HEK293 (cell line): Measurements from ENCODE around the gene PDE9A.

ENCODE experiments used
- CTCF ChIA-PET: fragments of 350-600 bp; formaldehyde crosslinking; extraction: SDS; loops from one replicate; lab custom pipeline; 2021; ENCODE audit warnings: antibody characterized with exemption; lab: Yijun Ruan, JAX
- POLR2A ChIA-PET: fragments of 300-600 bp; formaldehyde crosslinking; extraction: SDS; loops from one replicate; lab custom pipeline; 2020; ENCODE audit warnings: antibody characterized with exemption, inconsistent platforms; lab: Yijun Ruan, JAX
- H3K27ac ChIP-seq: fragments of 200-500 bp; sonication (Bioruptor generic); 2 replicates; pipeline ENCODE4 v1.5.1; 2014; ENCODE audit warnings: low read depth, low read length, control low read depth, inconsistent platforms; ENCODE audit errors: extremely low read depth
- H3K36me3 ChIP-seq, 2 experiments: fragments of 200-500 bp in 1 of 2; sonication (Bioruptor generic) in 1 of 2; 1 replicate in 1 of 2; 2 replicates in 1 of 2; pipeline ENCODE4 v1.5.1; 2014 to 2017; ENCODE audit warnings: inconsistent platforms in 2 of 2, low read length in 2 of 2; ENCODE audit not compliant: control insufficient read depth in 2 of 2, insufficient read depth in 1 of 2
- H3K4me1 ChIP-seq: fragments of 200-500 bp; sonication (Bioruptor generic); 2 replicates; pipeline ENCODE4 v1.5.1; 2014; ENCODE audit warnings: mild to moderate bottlenecking, low read length, inconsistent platforms; ENCODE audit not compliant: control insufficient read depth, insufficient read depth
- H3K4me3 ChIP-seq: 2 replicates; pipeline ENCODE4 v1.5.1; 2011; ENCODE audit warnings: low read depth, mild to moderate bottlenecking, control low read depth, low read length, moderate library complexity
- H3K9me3 ChIP-seq: fragments of 200-500 bp; sonication (Bioruptor generic); 2 replicates; pipeline ENCODE4 v1.5.1; 2014; ENCODE audit warnings: low read depth, low read length, inconsistent platforms; ENCODE audit not compliant: control insufficient read depth, insufficient read depth
- GLIS1 ChIP-seq: fragments of 450-650 bp; formaldehyde crosslinking; IDR thresholded peaks from 2 replicates; pipeline ENCODE4 v1.5.1; 2016; ENCODE audit warnings: missing biosample characterization, missing genetic modification characterization
- IKZF3 ChIP-seq: fragments of 450-650 bp; IDR thresholded peaks from 2 replicates; pipeline ENCODE4 v1.5.0; 2018; ENCODE audit warnings: missing biosample characterization, mild to moderate bottlenecking, missing genetic modification characterization, moderate library complexity
- RBAK ChIP-seq: fragments of 450-650 bp; formaldehyde crosslinking; IDR thresholded peaks from 2 replicates; pipeline ENCODE4 v1.5.1; 2016; ENCODE audit warnings: missing biosample characterization, missing genetic modification characterization
- ZBTB17 ChIP-seq: fragments of 450-650 bp; formaldehyde crosslinking; IDR thresholded peaks from 2 replicates; pipeline ENCODE4 v1.5.1; 2016; ENCODE audit warnings: missing biosample characterization, missing genetic modification characterization
- ZFP69B ChIP-seq: fragments of 450-650 bp; formaldehyde crosslinking; IDR thresholded peaks from 2 replicates; pipeline ENCODE4 v1.5.1; 2016; ENCODE audit warnings: missing biosample characterization, missing genetic modification characterization
- ZNF112 ChIP-seq: fragments of 450-650 bp; formaldehyde crosslinking; IDR thresholded peaks from 2 replicates; pipeline ENCODE4 v1.5.0; 2017; ENCODE audit warnings: missing biosample characterization, missing genetic modification characterization
- ZNF174 ChIP-seq: fragments of 450-650 bp; formaldehyde crosslinking; IDR thresholded peaks from 2 replicates; pipeline ENCODE4 v1.5.0; 2017; ENCODE audit warnings: missing biosample characterization, mild to moderate bottlenecking, missing genetic modification characterization
- ZNF211 ChIP-seq: fragments of 450-650 bp; formaldehyde crosslinking; IDR thresholded peaks from 2 replicates; pipeline ENCODE4 v1.5.1; 2016; ENCODE audit warnings: low read depth, missing biosample characterization, missing genetic modification characterization
- ZNF341 ChIP-seq: fragments of 450-650 bp; formaldehyde crosslinking; IDR thresholded peaks from 2 replicates; pipeline ENCODE4; 2016; ENCODE audit warnings: low read depth, missing biosample characterization, missing genetic modification characterization
- ZNF366 ChIP-seq: fragments of 450-650 bp; formaldehyde crosslinking; conservative IDR thresholded peaks from 2 replicates; pipeline ENCODE4 v1.5.1; 2016; ENCODE audit warnings: missing biosample characterization, missing genetic modification characterization
- ZNF423 ChIP-seq: fragments of 450-650 bp; formaldehyde crosslinking; IDR thresholded peaks from 2 replicates; pipeline ENCODE4 v1.5.1; 2016; ENCODE audit warnings: missing biosample characterization, missing genetic modification characterization
- ZNF530 ChIP-seq: fragments of 450-650 bp; formaldehyde crosslinking; IDR thresholded peaks from 2 replicates; pipeline ENCODE4 v1.5.1; 2016; ENCODE audit warnings: low read depth, missing biosample characterization, missing genetic modification characterization
- ZNF561 ChIP-seq: fragments of 450-650 bp; IDR thresholded peaks from 2 replicates; pipeline ENCODE4 v1.5.1; 2018; ENCODE audit warnings: missing biosample characterization, missing genetic modification characterization, borderline replicate concordance
- ZNF585B ChIP-seq: fragments of 450-650 bp; formaldehyde crosslinking; IDR thresholded peaks from 2 replicates; pipeline ENCODE4 v1.5.1; 2016; ENCODE audit warnings: missing biosample characterization, missing genetic modification characterization
- ZNF600 ChIP-seq: fragments of 450-650 bp; formaldehyde crosslinking; IDR thresholded peaks from 2 replicates; pipeline ENCODE4 v1.5.1; 2016; ENCODE audit warnings: missing biosample characterization, missing genetic modification characterization
- ZNF670 ChIP-seq: fragments of 450-650 bp; formaldehyde crosslinking; IDR thresholded peaks from 2 replicates; pipeline ENCODE4 v1.5.1; 2016; ENCODE audit warnings: missing biosample characterization, missing genetic modification characterization, low read depth
- ZXDB ChIP-seq: fragments of 450-650 bp; formaldehyde crosslinking; IDR thresholded peaks from 2 replicates; pipeline ENCODE4 v1.5.1; 2016; ENCODE audit warnings: missing biosample characterization, missing genetic modification characterization
- TF ChIP-seq, protein P1 (sequence below): fragments of 450-650 bp; formaldehyde crosslinking; IDR thresholded peaks from 2 replicates; pipeline ENCODE4 v1.5.1; 2017; ENCODE audit warnings: missing biosample characterization, missing genetic modification characterization
- TF ChIP-seq, protein P2 (sequence below): fragments of 450-650 bp; formaldehyde crosslinking; IDR thresholded peaks from 2 replicates; pipeline ENCODE4 v1.5.1; 2016; ENCODE audit warnings: missing biosample characterization, missing genetic modification characterization, low read depth
- TF ChIP-seq, protein P3 (sequence below): fragments of 450-650 bp; formaldehyde crosslinking; IDR thresholded peaks from 2 replicates; pipeline ENCODE4 v1.5.1; 2016; ENCODE audit warnings: missing biosample characterization, missing genetic modification characterization
- TF ChIP-seq, protein P4 (sequence below): fragments of 450-650 bp; formaldehyde crosslinking; IDR thresholded peaks from 2 replicates; pipeline ENCODE4 v1.5.1; 2016; ENCODE audit warnings: missing biosample characterization, missing genetic modification characterization
- TF ChIP-seq, protein P5 (sequence below): fragments of 450-650 bp; formaldehyde crosslinking; IDR thresholded peaks from 2 replicates; pipeline ENCODE4 v1.5.1; 2016; ENCODE audit warnings: missing biosample characterization, missing genetic modification characterization

PDE9A gene

DNA sequence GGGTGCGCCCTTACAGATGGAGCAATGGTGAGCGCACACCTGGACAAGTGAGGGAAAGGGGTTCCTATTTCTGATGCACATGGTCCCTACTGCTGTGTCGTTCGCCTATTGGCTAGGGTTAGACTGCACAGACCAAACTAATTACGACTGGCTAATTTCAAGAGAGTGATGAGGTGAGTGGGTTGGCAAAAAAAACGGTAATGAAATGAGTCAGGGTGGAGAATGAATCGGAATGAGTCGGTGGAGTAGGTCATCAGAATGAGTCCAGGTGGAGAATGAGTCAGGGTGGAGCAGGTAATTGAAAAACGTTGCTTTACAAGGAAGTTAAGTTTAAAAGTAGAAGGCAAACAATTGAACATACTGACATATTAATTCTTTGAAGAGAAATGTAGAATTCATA lies 146.1 kb downstream of the PDE9A start (continued):
- TF ChIP-seq IKZF3, result no peak
- TF ChIP-seq ZNF341 (tag by site-specific recombination), result no peak
- TF ChIP-seq, protein P1, sequence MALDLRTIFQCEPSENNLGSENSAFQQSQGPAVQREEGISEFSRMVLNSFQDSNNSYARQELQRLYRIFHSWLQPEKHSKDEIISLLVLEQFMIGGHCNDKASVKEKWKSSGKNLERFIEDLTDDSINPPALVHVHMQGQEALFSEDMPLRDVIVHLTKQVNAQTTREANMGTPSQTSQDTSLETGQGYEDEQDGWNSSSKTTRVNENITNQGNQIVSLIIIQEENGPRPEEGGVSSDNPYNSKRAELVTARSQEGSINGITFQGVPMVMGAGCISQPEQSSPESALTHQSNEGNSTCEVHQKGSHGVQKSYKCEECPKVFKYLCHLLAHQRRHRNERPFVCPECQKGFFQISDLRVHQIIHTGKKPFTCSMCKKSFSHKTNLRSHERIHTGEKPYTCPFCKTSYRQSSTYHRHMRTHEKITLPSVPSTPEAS (tag by site-specific recombination), result no peak
- TF ChIP-seq ZNF585B, result no peak
- no peak for TF ChIP-seq RBAK (tag by site-specific recombination)
- TF ChIP-seq, protein P2, sequence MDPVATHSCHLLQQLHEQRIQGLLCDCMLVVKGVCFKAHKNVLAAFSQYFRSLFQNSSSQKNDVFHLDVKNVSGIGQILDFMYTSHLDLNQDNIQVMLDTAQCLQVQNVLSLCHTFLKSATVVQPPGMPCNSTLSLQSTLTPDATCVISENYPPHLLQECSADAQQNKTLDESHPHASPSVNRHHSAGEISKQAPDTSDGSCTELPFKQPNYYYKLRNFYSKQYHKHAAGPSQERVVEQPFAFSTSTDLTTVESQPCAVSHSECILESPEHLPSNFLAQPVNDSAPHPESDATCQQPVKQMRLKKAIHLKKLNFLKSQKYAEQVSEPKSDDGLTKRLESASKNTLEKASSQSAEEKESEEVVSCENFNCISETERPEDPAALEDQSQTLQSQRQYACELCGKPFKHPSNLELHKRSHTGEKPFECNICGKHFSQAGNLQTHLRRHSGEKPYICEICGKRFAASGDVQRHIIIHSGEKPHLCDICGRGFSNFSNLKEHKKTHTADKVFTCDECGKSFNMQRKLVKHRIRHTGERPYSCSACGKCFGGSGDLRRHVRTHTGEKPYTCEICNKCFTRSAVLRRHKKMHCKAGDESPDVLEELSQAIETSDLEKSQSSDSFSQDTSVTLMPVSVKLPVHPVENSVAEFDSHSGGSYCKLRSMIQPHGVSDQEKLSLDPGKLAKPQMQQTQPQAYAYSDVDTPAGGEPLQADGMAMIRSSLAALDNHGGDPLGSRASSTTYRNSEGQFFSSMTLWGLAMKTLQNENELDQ (tag by site-specific recombination), result no peak
- TF ChIP-seq ZNF366 (tag by site-specific recombination), result no peak

DNA sequence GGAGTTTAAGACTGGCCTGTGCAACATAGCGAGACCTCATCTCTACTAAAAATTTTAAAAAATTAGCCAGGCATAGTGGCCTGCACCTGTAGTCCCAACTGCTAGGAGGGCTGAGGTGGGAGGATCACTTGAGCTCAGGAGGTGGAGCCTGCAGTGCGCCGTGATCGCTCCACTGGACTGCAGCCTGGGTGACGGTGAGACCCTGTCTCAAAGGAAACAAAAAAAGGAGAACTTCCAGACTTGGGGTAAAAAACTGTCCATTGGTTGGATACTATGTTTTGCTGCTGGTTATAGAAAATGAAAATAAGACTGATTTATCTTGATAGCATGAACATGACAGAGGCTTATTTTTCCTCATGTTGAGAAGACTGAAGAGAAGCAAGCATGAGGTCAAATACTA lies 146.5 kb downstream of the PDE9A start:
- H3K4me1 ChIP-seq, result peaks cover 9% of the 10 kb centered on the region; the same call in 1 of the 2 replicates
- no peak for TF ChIP-seq ZNF211
- TF ChIP-seq ZNF561, result no peak
- no peak for TF ChIP-seq ZNF600 (tag by site-specific recombination)
- no peak for TF ChIP-seq ZNF670 (tag by site-specific recombination)
- TF ChIP-seq, protein P3, sequence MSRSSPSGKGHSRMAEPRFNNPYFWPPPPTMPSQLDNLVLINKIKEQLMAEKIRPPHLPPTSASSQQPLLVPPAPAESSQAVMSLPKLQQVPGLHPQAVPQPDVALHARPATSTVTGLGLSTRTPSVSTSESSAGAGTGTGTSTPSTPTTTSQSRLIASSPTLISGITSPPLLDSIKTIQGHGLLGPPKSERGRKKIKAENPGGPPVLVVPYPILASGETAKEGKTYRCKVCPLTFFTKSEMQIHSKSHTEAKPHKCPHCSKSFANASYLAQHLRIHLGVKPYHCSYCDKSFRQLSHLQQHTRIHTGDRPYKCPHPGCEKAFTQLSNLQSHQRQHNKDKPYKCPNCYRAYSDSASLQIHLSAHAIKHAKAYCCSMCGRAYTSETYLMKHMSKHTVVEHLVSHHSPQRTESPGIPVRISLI (tag by site-specific recombination), result no peak
- no peak for TF ChIP-seq ZNF174 (tag by site-specific recombination)
- TF ChIP-seq ZNF112 (tag by site-specific recombination), result no peak
- TF ChIP-seq ZBTB17 (tag by site-specific recombination), result no peak
- no peak for TF ChIP-seq ZXDB (tag by site-specific recombination)
- TF ChIP-seq ZNF530 (tag by site-specific recombination), result no peak
- TF ChIP-seq, protein P4, sequence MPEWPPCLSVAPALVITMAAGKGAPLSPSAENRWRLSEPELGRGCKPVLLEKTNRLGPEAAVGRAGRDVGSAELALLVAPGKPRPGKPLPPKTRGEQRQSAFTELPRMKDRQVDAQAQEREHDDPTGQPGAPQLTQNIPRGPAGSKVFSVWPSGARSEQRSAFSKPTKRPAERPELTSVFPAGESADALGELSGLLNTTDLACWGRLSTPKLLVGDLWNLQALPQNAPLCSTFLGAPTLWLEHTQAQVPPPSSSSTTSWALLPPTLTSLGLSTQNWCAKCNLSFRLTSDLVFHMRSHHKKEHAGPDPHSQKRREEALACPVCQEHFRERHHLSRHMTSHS (tag by site-specific recombination), result no peak
- TF ChIP-seq ZNF423 (tag by site-specific recombination), result no peak
- no peak for TF ChIP-seq ZFP69B
- TF ChIP-seq GLIS1 (tag by site-specific recombination), result no peak
- TF ChIP-seq, protein P5, sequence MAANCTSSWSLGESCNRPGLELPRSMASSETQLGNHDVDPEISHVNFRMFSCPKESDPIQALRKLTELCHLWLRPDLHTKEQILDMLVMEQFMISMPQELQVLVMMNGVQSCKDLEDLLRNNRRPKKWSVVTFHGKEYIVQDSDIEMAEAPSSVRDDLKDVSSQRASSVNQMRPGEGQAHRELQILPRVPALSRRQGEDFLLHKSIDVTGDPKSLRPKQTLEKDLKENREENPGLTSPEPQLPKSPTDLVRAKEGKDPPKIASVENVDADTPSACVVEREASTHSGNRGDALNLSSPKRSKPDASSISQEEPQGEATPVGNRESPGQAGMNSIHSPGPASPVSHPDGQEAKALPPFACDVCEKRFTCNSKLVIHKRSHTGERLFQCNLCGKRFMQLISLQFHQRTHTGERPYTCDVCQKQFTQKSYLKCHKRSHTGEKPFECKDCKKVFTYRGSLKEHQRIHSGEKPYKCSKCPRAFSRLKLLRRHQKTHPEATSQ (tag by site-specific recombination), result no peak
- H3K4me3 ChIP-seq, result no peak overlapping the region
- ChIA-PET CTCF (no interaction called here), POLR2A (no interaction called here)
- no peaks in the 10 kb centered on the region for H3K9me3 ChIP-seq
- H3K36me3 ChIP-seq, result no peaks in the 10 kb centered on the region
- H3K27ac ChIP-seq, result no peak overlapping the region
